Measurements from ENCODE around the gene CFAP97D1.

CFAP97D1 gene

GRCh38 chr17:43800736-43801135 lies 20.5 kb downstream of the CFAP97D1 start:
- no peak for DNase-seq

GRCh38 chr17:43801844-43802243 lies 21.6 kb downstream of the CFAP97D1 start:
- no peak for DNase-seq

- DNase-seq = no peak
Measured at GRCh38 chr17:43803758-43804157, 23.5 kb downstream of the CFAP97D1 start.

- no peak for DNase-seq
Measured at GRCh38 chr17:43805117-43805516, 24.9 kb downstream of the CFAP97D1 start.

GRCh38 chr17:43808076-43808475 lies 27.8 kb downstream of the CFAP97D1 start:
- DNase-seq = no peak

GRCh38 chr17:43809121-43809520 lies 28.9 kb downstream of the CFAP97D1 start:
- DNase-seq = no peak

GRCh38 chr17:43810226-43810715 lies 30.0 kb downstream of the CFAP97D1 start:
- no peak for DNase-seq

- no peak for DNase-seq
Measured at GRCh38 chr17:43810823-43811222, 30.6 kb downstream of the CFAP97D1 start.

- DNase-seq = no peak
Measured at GRCh38 chr17:43812396-43813265, 32.4 kb downstream of the CFAP97D1 start.

GRCh38 chr17:43813386-43813785 lies 33.2 kb downstream of the CFAP97D1 start:
- no peak for DNase-seq

GRCh38 chr17:43814026-43814425 lies 33.8 kb downstream of the CFAP97D1 start:
- no peak for DNase-seq

GRCh38 chr17:43814714-43815113 lies 34.5 kb downstream of the CFAP97D1 start:
- no peak for DNase-seq

GRCh38 chr17:43816336-43817320 lies 36.4 kb downstream of the CFAP97D1 start:
- no peak for DNase-seq

- no peak for DNase-seq
Measured at GRCh38 chr17:43817826-43818225, 37.6 kb downstream of the CFAP97D1 start.

- no peak for DNase-seq
Measured at GRCh38 chr17:43818966-43819365, 38.7 kb downstream of the CFAP97D1 start.

GRCh38 chr17:43820759-43821158 lies 40.5 kb downstream of the CFAP97D1 start:
- no peak for DNase-seq

- DNase-seq = no peak
Measured at GRCh38 chr17:43822570-43823190, 42.4 kb downstream of the CFAP97D1 start.

GRCh38 chr17:43823350-43824084 lies 43.3 kb downstream of the CFAP97D1 start:
- no peak for DNase-seq

- DNase-seq = no peak
Measured at GRCh38 chr17:43825567-43825966, 45.3 kb downstream of the CFAP97D1 start.

- DNase-seq = no peak
Measured at GRCh38 chr17:43826206-43826605, 46.0 kb downstream of the CFAP97D1 start.

GRCh38 chr17:43827596-43827995 lies 47.4 kb downstream of the CFAP97D1 start:
- no peak for DNase-seq

GRCh38 chr17:43829738-43830137 lies 49.5 kb downstream of the CFAP97D1 start:
- no peak for DNase-seq
